DMS 273 (cell line): Measurements from ENCODE around the gene POLR3A.
"Not testable (repeated sequence)": the region's sequence is repeated elsewhere in the genome, so short reads cannot be mapped to it uniquely, and the experiment has no call there.

Experiments used
- DNase-seq: peaks from one replicate; lab custom pipeline; 2025; ENCODE audit not compliant: unreplicated experiment; lab: John Stamatoyannopoulos, UW

Gene POLR3A

DNA sequence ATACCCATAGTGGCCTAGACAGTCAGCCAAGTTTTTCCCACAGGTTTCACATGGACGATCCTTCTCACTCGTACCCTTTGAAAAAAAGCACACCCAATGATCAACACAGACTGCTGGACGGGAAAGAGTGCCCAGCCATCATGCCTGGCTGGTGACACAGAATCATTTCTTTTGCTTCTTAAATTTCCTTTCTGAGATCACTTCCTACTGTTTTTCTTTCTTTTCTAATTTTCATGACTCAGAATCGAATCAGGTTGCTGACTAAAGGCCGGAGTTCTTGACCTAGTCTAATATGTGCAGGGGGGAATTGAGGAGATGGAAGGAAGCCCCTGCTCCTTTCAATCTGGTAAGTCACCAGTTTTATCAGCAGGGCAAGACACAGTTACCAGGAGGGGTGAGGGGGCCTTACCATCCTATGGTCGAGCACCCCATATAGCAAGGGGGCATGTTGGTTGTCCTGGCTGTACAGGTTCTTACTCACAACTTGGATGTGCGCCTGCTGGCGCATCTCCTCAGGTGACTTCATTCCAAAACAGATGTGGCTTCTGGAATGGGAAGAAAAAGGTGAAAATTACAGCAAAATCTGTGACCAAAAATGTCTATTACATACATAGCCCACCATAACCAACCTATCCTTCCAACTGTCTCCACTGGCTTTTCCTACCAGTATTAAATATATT lies 3.5 kb downstream of the POLR3A start:
- DNase-seq = no peak

DNA sequence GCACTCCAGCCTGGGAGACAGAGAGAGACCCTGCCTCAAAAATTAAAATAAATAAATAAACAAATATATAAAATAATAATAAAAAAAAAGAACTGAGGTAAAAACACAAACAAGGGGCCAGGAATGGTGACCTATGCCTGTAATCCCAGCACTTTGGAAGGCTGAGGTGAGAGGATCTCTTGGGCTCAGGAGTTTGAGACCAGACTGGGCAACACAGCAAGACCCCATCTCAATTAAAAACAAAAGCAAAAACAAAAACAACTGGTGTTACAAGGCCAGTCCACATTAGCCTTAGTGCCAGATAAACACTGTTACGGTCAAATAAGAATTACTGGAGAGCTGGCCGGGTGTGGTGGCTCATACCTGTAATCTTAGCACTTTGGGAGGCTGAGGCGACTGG lies 5.6 kb downstream of the POLR3A start:
- DNase-seq = no peak

DNA sequence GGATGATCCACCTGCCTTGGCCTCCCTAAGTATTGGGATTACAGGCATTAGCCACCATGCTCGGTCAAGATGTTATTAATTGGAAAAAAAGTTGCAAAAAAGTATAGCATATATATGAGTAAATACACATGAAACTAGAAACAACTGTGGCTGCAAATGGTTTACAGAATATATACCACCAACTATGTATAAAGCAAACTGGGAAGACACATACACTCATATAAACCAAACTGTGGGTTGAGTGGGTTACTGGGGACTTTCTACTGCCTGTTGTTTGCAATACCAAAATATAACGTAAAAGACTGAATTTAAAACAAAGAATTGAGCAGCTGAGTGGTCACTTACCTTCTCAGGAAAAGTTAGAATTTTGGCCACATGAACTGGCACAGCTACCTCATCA lies 8.1 kb downstream of the POLR3A start:
- no peak for DNase-seq

DNA sequence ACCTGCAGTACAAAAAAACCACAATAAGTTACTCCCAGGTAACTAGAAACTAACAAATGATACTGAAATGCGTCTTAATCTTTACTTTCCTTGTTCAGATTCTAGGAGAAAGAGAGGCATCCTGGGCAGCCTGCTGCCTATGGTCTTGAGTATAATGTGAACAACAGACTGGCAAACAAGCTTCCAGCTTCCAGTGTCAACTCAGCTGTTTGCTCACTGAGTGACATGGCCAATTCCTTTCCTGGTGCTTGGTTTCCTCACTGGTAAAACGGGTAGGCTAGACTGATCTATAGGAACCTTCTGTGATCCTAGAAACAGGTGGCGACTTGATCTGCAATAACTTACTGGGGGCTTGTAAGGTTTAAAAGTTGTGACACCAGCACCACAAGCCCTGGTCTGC lies 10.1 kb downstream of the POLR3A start:
- no peak for DNase-seq

DNA sequence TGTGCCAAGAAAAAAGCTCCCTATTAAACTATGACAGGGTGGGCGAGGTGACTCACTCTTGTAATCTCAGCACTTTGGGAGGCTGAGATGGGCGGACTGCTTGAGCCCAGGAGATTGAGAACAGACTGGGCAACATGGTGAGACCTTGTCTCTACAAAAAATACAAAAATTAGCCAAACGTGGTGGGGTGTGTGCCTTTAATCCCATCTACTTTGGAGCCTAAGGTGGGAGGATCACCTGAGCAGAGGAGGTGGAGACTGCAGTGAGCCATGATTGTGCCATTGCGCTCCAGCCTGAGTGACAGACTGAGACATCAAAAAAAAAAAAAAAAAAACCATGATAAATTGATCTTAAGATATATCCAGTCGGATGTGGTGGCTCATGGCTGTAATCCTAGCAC lies 11.5 kb downstream of the POLR3A start:
- no peak for DNase-seq

DNA sequence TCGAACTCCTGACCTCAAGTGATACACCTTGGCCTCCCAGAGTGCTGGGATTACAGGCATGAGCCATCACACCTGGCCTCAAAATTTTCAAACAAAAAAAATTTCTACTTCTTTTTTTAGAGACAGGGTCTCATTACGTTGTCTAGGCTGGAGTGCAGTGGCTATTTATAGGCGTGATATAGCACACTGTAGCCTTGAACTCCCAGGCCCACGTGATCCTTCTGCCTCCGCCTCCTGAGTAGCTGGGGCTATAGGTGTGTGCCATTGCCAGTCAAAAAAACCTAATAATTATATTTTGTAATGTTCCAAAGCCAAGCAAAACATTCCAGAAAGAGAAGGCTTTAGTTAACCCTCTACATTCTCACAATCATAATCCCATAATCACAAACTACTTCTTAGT lies 13.8 kb downstream of the POLR3A start:
- no peak for DNase-seq

DNA sequence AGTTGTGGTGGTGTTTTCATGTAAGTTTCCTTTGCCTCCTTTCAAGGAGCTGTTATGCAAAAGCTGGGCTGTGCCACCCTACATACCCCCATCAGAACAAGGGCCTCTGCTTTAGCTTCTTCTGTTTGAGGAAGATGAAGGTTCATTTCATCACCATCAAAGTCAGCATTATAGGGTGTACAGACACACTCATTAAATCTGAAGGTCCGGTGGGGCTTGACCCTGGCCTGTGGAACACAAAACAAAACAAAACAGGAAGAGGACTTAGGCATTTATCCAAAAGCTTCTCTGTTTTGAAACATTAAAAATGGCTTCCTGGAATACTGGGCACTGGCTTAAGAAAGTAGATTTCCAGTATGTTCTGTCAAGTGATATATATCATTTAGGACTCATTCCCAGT lies 15.8 kb downstream of the POLR3A start:
- no peak for DNase-seq

DNA sequence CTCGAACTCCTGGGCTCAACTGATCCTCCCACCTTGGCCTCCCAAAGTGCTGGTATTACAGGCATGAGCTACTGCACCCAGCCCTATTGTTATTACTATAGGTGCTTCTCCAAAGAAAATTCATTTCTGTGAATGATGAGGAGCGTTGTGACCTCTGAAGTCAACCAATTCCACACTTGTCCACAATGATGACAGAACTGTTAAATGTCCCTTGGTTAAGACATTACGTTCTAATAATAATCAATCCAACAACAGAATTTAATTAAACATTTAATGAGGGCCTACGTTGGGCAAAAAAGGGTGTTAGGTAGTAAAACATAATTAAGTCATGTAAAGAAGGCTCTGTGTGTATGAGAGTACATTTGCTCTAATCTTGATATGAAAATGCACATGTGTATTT lies 18.2 kb downstream of the POLR3A start:
- no peak for DNase-seq

DNA sequence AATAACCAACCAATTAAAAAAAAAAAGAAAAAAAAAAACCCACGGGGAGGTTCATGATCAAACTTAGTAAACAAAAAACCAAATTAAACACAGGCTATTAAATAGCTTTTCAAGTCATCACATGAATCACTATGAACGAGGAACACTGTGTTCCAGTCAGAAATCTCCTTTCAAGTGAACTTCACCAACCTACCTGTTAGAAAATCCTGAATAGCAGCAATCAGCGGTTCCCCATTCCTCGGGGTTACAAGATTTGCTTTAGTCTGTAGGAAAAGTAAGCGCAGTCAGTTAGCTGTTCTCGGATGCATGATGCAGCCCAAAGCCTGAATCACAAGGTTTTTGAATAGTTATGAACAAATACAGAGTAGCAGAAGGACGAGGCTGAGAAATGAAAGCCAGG lies 19.0 kb downstream of the POLR3A start:
- no peak for DNase-seq

DNA sequence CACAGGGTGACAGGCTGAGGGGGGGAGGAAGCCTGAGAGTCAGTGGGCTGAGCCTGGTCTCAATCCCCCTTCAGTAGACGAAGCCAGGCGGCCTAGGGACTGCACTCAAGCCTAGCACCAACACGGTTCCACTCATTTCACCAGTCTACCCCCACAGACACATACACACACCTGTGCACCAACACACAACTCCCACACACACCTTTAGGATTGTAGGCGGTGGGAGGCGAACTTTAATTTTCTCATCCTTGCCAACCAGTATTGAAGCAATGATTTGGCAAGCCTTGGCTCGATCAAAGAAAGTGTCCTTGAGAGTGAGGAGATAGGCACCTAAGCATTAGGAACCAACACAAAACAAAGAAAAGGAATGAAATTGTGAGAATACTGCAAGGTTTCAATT lies 19.7 kb downstream of the POLR3A start:
- DNase-seq = no peak

DNA sequence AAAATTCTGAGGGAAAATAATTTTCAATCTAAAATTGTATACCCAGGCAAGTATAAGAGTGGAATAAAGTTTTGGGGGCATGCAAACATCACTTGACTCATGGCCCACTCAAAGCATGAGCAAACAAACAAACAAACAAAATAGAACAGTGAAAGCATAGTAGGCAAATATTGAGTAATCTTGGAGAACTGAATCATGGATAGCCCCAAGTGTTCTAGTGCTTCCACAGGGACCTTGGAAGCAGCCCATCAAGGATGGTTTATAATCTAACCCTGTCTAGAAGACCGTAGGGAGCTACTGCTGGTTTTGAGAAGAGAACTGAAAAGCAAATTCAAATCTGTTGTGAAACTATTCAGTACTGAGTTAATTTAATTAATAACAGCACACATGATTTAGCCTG lies 22.1 kb downstream of the POLR3A start:
- no peak for DNase-seq

DNA sequence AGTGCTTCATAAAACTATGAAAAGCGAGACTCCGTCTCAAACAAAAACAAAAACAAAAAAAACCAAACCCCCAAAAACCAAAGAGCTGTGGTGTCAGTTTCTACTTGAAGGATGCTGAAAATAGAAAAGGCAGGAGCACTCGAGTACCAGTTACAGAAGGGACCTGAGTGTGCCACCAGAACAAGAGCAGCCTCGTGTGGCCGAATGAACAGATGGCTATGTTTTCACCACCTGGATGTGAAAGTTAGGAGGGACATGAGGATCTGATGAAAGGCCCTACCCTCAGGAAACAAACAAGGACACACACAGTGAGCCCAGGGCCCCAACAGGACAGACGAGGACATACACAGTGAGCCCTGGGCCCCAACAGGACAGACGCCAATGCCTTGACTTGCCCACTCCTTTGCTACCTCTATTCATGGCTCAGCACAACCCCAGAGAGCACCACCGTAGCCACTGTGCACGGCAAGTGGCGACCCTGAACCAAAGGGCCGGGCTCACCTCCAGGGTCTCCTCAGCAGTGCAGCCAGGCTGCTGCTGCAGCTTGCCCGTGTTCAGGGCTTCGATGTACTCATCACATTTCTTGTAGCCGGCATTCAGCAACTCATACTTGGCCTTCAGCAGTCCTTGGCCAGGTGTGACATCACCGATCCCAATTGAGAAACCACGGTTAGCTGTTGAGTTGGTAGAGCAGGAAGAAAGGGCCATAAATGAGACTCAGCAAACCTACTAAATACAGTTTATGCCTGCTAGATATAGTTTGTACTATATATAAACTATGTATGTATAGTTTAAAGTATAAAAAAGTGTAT lies 24.9 kb downstream of the POLR3A start:
- peak; percentile 19 for DNase-seq

DNA sequence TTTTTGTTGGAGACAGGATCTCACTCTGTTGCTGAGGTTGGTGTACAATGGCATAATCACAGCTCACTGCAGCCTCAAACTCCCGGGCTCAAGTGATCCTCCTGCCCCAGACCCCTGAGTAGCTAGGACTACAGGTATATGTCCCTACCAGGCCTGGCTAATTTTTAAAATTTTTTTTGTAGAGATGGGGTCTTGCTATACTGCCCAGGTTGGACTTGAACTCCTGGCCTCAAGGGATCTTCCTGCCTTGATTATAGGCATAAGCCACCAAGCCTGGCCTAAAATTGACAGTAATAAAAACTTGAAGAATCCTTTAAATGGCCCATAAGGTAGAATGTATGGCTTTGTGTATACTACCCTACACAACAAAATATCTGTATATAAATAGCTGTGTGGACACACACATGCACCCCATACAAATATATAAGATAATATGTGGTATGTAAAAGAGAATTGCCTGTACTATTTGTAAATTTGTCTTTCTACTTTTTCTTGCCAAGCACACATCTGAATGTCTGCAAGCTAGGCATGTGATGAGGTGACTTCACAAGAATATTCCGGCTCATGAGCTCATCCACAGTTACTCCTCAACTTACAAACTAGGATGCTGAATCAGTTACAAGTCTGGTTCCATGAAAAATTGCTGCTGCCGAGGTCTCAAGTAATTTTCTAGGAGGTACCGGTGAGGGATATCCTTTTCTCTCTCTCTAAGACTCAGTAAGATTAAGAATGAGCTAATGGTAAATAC lies 26.6 kb downstream of the POLR3A start:
- no peak for DNase-seq

DNA sequence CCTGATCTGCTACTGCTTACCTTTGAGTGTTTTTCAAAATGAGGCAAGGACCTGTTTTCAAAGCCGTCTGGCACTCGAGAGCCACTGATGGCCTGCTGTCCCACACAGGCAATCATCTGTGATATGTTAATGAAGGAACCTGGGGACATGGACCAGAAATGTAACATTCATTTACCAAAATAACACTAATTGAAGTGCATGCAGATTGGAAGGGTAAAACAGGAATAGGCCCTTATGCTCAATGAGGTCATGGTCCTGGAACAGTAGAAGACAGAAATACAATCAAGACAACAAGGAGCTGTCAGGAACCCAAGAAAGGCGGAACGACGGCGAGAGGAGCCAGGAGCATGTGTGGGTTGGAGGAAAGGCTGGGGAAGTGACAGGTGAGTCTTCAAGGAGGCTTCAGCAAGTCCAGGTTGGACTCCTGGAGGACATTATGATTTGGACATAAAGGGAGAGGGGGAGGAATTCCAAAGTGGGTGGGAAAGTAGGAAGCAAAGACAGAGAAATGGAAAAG lies 28.3 kb downstream of the POLR3A start:
- DNase-seq = no peak

DNA sequence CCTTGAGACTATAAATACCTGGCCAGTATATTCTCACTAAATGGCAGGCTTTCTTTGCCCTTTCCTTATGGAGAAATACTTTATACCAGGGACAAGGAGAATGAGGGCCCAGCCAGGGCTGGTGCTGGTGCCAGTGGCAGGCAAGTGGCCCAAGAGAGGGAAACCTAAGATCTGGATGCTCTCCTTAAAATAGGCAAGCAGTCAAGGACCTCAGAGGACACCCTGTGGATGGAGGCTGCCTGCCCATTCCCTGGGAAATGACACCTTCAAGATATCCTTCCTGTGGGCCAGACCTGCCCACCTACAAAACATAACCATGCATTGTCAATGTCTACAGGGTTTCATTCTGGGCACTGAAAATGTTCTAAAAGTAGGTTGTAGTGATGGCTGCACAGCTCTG lies 29.1 kb downstream of the POLR3A start:
- DNase-seq = no peak

DNA sequence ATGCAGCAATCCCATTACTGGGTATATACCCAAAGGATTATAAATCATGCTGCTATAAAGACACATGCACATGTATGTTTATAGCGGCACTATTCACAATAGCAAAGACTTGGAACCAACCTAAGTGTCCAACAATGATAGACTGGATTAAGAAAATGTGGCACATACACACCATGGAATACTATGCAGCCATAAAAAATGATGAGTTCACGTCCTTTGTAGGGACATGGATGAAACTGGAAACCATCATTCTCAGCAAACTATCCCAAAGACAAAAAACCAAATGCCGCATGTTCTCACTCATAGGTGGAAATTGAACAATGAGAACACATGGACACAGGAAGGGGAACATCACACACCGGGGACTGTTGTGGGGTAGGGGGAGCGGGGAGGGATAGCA lies 30.5 kb downstream of the POLR3A start:
- DNase-seq = not testable (repeated sequence)

DNA sequence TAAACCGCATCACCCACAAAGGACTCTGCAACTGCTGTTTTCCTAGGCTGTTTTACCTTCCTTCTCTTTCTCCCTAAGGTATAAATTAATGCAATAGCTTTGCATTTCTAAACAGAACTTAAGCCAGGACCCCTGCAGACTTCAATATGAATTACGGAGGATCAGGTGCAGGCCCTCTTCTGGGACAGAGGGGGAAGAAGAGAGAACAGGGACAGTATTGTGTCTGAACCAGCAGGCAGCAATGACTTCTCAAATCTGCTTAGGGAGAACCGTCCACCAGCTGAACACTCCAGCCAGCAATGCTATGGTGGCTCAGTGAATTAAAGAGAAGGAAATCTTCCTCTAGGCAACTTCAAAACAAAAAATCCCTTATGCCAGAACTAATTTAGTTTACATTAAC lies 35.7 kb downstream of the POLR3A start:
- DNase-seq = no peak

DNA sequence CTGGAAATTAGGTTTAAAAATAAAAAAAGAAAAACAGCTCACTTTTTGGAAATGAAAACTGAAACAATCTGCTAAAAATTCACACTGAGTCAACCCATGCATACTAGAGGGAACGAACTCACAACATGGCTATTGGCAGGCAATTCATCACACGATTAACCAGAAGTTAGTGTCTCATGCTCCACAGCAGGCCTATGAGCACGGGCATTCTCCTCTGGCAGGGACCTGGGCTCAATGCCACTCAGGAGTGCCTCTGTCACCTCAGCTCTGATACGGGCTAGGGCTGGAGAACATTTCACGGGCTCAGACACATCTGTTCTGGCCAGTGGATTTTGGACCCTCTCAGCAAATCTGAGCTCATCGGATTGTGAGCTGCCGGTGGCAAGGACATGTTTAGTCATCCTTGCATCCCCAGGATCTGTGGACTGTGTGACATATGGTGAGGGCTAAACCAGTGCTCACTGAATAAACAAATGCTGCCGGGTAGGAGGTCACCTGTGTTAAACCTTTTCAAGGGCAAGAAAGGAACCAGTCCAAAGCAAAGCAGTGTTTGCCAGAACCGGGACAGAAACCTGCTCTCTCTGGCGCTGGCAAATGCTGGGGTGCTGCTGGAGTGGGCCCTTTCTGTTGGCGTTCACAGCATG lies 40.1 kb downstream of the POLR3A start:
- DNase-seq = peak; percentile 29

DNA sequence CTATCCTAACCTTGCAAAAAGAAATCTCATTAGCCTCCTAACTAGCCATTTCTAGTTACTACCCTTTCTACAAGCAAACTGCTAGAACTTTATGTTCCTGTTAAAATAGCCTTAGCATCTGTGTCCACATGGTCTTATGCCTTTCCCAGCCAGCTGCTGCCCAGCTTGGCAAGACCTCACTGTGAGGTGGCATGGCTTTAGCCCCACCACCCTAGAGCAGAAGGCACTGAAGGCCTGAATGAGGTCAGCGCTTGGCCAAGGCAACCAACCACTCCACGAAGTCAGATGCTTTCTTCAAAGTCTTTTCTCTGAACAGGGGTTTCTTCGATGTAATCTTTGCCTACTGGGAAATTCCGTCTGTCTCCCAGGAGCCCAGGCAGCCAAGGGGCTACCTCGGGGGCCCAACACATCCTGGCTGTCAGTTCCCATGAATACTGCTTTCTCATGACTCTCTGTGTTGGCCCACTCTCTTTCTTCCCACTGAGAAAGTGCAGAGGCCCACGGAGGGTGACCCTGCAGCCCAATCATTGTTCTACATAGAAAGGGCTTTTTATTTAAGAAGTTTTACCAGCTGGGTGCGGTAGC lies 41.6 kb downstream of the POLR3A start:
- no peak for DNase-seq

DNA sequence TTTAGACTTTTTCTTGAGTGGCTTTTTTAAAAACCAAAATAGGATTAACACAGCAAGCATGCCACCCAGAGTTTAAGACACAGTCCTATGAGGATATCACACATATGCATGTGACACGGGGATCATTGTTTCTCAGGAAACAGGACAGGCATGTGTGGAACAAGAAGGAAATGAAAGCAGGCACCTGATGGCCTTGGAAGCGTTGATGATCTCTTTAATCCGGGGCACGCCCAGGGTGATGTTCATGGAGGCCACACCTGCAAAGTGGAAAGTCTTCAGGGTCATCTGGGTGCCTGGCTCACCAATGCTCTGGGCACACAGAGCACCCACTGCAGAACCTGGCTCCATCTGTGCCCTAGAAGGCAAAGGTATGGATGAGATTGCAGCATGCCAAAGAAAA lies 44.3 kb downstream of the POLR3A start:
- no peak for DNase-seq
